ENCODE measurements around the gene TDRD9.

- no peak for TF ChIP-seq CTCF (IDR thresholded peaks at IDR 0.05 in 4 of 5, conservative IDR thresholded peaks at IDR 0.05 in 1 of 5)
- TF ChIP-seq POLR2A (IDR thresholded peaks at IDR 0.05) = no peak
Measured at GRCh38 chr14:104101086-104101621, 172.9 kb downstream of the TDRD9 start.
